HEK293 (cell line): Measurements from ENCODE around the gene PLCL2.
A peak's percentile ranks its signal among the peaks of the same experiment; 100 is the strongest.

ENCODE experiments used
- CTCF ChIA-PET: fragments of 350-600 bp; formaldehyde crosslinking; extraction: SDS; loops from one replicate; lab custom pipeline; 2021; ENCODE audit warnings: antibody characterized with exemption; lab: Yijun Ruan, JAX
- POLR2A ChIA-PET: fragments of 300-600 bp; formaldehyde crosslinking; extraction: SDS; loops from one replicate; lab custom pipeline; 2020; ENCODE audit warnings: antibody characterized with exemption, inconsistent platforms; lab: Yijun Ruan, JAX
- H3K27ac ChIP-seq: fragments of 200-500 bp; sonication (Bioruptor generic); 2 replicates; pipeline ENCODE4 v1.5.1; 2014; ENCODE audit warnings: low read depth, low read length, control low read depth, inconsistent platforms; ENCODE audit errors: extremely low read depth
- H3K36me3 ChIP-seq, 2 experiments: fragments of 200-500 bp in 1 of 2; sonication (Bioruptor generic) in 1 of 2; 1 replicate in 1 of 2; 2 replicates in 1 of 2; pipeline ENCODE4 v1.5.1; 2014 to 2017; ENCODE audit warnings: inconsistent platforms in 2 of 2, low read length in 2 of 2; ENCODE audit not compliant: control insufficient read depth in 2 of 2, insufficient read depth in 1 of 2
- H3K4me1 ChIP-seq: fragments of 200-500 bp; sonication (Bioruptor generic); 2 replicates; pipeline ENCODE4 v1.5.1; 2014; ENCODE audit warnings: mild to moderate bottlenecking, low read length, inconsistent platforms; ENCODE audit not compliant: control insufficient read depth, insufficient read depth
- H3K4me3 ChIP-seq: 2 replicates; pipeline ENCODE4 v1.5.1; 2011; ENCODE audit warnings: low read depth, mild to moderate bottlenecking, control low read depth, low read length, moderate library complexity
- H3K9me3 ChIP-seq: fragments of 200-500 bp; sonication (Bioruptor generic); 2 replicates; pipeline ENCODE4 v1.5.1; 2014; ENCODE audit warnings: low read depth, low read length, inconsistent platforms; ENCODE audit not compliant: control insufficient read depth, insufficient read depth
- IKZF3 ChIP-seq: fragments of 450-650 bp; IDR thresholded peaks from 2 replicates; pipeline ENCODE4 v1.5.0; 2018; ENCODE audit warnings: missing biosample characterization, mild to moderate bottlenecking, missing genetic modification characterization, moderate library complexity
- KLF1 ChIP-seq: fragments of 450-650 bp; formaldehyde crosslinking; IDR thresholded peaks from 2 replicates; pipeline ENCODE4 v1.5.1; 2016; ENCODE audit warnings: missing biosample characterization, missing genetic modification characterization
- PRDM1 ChIP-seq: fragments of 450-650 bp; formaldehyde crosslinking; IDR thresholded peaks from 2 replicates; pipeline ENCODE4; 2016; ENCODE audit warnings: missing biosample characterization, missing genetic modification characterization
- TCF7L2 ChIP-seq: IDR thresholded peaks from 2 replicates; pipeline ENCODE4 v1.6.1; 2011; ENCODE audit warnings: low read depth, mild to moderate bottlenecking, inconsistent platforms, low read length, moderate library complexity, borderline replicate concordance
- TRIM28 ChIP-seq: IDR thresholded peaks from 2 replicates; pipeline ENCODE4 v1.6.1; 2011; ENCODE audit warnings: low read length, control low read depth, borderline replicate concordance
- WT1 ChIP-seq: fragments of 450-650 bp; formaldehyde crosslinking; IDR thresholded peaks from 2 replicates; pipeline ENCODE4 v1.5.1; 2016; ENCODE audit warnings: missing biosample characterization, missing genetic modification characterization
- YY2 ChIP-seq: fragments of 450-650 bp; formaldehyde crosslinking; IDR thresholded peaks from 2 replicates; pipeline ENCODE4 v1.5.1; 2016; ENCODE audit warnings: missing biosample characterization, missing genetic modification characterization
- ZBTB1 ChIP-seq: fragments of 450-650 bp; formaldehyde crosslinking; IDR thresholded peaks from 2 replicates; pipeline ENCODE4 v1.5.1; 2016; ENCODE audit warnings: missing biosample characterization, missing genetic modification characterization
- ZBTB8A ChIP-seq: fragments of 450-650 bp; formaldehyde crosslinking; IDR thresholded peaks from 2 replicates; pipeline ENCODE4 v1.5.1; 2016; ENCODE audit warnings: missing biosample characterization, missing genetic modification characterization
- ZFP3 ChIP-seq: fragments of 450-650 bp; formaldehyde crosslinking; IDR thresholded peaks from 2 replicates; pipeline ENCODE4 v1.5.1; 2016; ENCODE audit warnings: low read depth, missing biosample characterization, missing genetic modification characterization
- ZNF202 ChIP-seq: fragments of 450-650 bp; formaldehyde crosslinking; IDR thresholded peaks from 2 replicates; pipeline ENCODE4 v1.5.1; 2016; ENCODE audit warnings: missing biosample characterization, missing genetic modification characterization, borderline replicate concordance
- ZNF292 ChIP-seq: fragments of 450-650 bp; formaldehyde crosslinking; IDR thresholded peaks from 2 replicates; pipeline ENCODE4 v1.5.1; 2016; ENCODE audit warnings: low read depth, missing biosample characterization, missing genetic modification characterization, borderline replicate concordance
- ZNF529 ChIP-seq: fragments of 450-650 bp; formaldehyde crosslinking; IDR thresholded peaks from 2 replicates; pipeline ENCODE4 v1.5.1; 2017; ENCODE audit warnings: missing genetic modification characterization, missing biosample characterization; ENCODE audit not compliant: insufficient replicate concordance
- ZNF558 ChIP-seq: fragments of 450-650 bp; formaldehyde crosslinking; IDR thresholded peaks from 2 replicates; pipeline ENCODE4 v1.5.1; 2016; ENCODE audit warnings: missing biosample characterization, missing genetic modification characterization
- ZNF561 ChIP-seq: fragments of 450-650 bp; IDR thresholded peaks from 2 replicates; pipeline ENCODE4 v1.5.1; 2018; ENCODE audit warnings: missing biosample characterization, missing genetic modification characterization, borderline replicate concordance
- ZNF610 ChIP-seq: fragments of 450-650 bp; formaldehyde crosslinking; IDR thresholded peaks from 2 replicates; pipeline ENCODE4 v1.5.1; 2016; ENCODE audit warnings: missing biosample characterization, missing genetic modification characterization, borderline replicate concordance
- ZNF623 ChIP-seq: fragments of 450-650 bp; formaldehyde crosslinking; IDR thresholded peaks from 2 replicates; pipeline ENCODE4 v1.5.1; 2016; ENCODE audit warnings: missing biosample characterization, missing genetic modification characterization
- ZNF658 ChIP-seq: fragments of 450-650 bp; formaldehyde crosslinking; IDR thresholded peaks from 2 replicates; pipeline ENCODE4; 2016; ENCODE audit warnings: missing biosample characterization, missing genetic modification characterization
- ZNF747 ChIP-seq: fragments of 450-650 bp; formaldehyde crosslinking; IDR thresholded peaks from 2 replicates; pipeline ENCODE4 v1.5.1; 2016; ENCODE audit warnings: missing biosample characterization, missing genetic modification characterization
- ZNF791 ChIP-seq: fragments of 450-650 bp; formaldehyde crosslinking; IDR thresholded peaks from 2 replicates; pipeline ENCODE4 v1.5.1; 2016; ENCODE audit warnings: missing biosample characterization, missing genetic modification characterization
- TF ChIP-seq, protein P1 (sequence below): fragments of 450-650 bp; IDR thresholded peaks from 2 replicates; pipeline ENCODE4 v1.5.1; 2018; ENCODE audit warnings: missing biosample characterization, missing genetic modification characterization
- TF ChIP-seq, protein P2 (sequence below): fragments of 450-650 bp; formaldehyde crosslinking; IDR thresholded peaks from 2 replicates; pipeline ENCODE4 v1.5.1; 2016; ENCODE audit warnings: missing biosample characterization, missing genetic modification characterization
- TF ChIP-seq, protein P3 (sequence below): fragments of 450-650 bp; IDR thresholded peaks from 2 replicates; pipeline ENCODE4 v1.5.1; 2018; ENCODE audit warnings: missing biosample characterization, mild to moderate bottlenecking, missing genetic modification characterization
- TF ChIP-seq, protein P4 (sequence below): fragments of 450-650 bp; formaldehyde crosslinking; IDR thresholded peaks from 2 replicates; pipeline ENCODE4 v1.5.1; 2017; ENCODE audit warnings: missing biosample characterization, missing genetic modification characterization
- TF ChIP-seq, protein P5 (sequence below): fragments of 450-650 bp; formaldehyde crosslinking; IDR thresholded peaks from 2 replicates; pipeline ENCODE4 v1.5.1; 2017; ENCODE audit warnings: missing biosample characterization, missing genetic modification characterization
- TF ChIP-seq, protein P6 (sequence below): fragments of 450-650 bp; formaldehyde crosslinking; IDR thresholded peaks from 2 replicates; pipeline ENCODE4 v1.5.1; 2016; ENCODE audit warnings: missing biosample characterization, missing genetic modification characterization

PLCL2 gene

DNA sequence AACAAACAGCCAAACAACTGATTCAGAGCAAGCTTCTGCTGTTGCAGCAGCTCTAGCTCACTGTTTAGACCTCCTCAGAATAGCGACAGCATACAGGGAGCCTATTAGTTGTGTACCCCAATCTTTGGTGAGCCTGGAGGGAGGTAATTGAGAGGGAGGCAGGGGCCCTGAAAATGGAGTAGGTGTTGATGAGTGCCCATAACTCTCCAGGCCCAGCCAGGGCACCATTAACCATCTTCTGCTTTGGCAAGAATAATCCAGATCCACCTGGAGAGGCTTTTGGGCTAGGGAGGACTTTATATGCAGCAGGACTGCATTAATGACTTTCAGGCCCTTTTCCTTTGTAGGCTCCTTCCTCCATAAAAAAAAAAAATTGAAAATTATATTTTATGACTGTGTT lies 20.9 kb downstream of the PLCL2 start:
- H3K27ac ChIP-seq: no peak overlapping the region
- CTCF ChIA-PET: no interaction called here
- H3K4me3 ChIP-seq: no peak overlapping the region
- no peaks in the 10 kb centered on the region for H3K9me3 ChIP-seq
- H3K36me3 ChIP-seq: no peaks in the 10 kb centered on the region
- POLR2A ChIA-PET: no interaction called here
- TF ChIP-seq ZFP3 (tag by site-specific recombination) (no peak), ZNF529 (tag by site-specific recombination) (no peak), ZNF558 (tag by site-specific recombination) (no peak), ZNF292 (tag by site-specific recombination) (no peak), PRDM1 (tag by site-specific recombination) (no peak), ZBTB1 (tag by site-specific recombination) (no peak), ZNF791 (tag by site-specific recombination) (no peak), ZNF610 (tag by site-specific recombination) (no peak), ZNF202 (no peak), TCF7L2 (no peak), YY2 (tag by site-specific recombination) (no peak), TRIM28 (no peak), ZBTB8A (tag by site-specific recombination) (no peak)
- TF ChIP-seq, protein P1, sequence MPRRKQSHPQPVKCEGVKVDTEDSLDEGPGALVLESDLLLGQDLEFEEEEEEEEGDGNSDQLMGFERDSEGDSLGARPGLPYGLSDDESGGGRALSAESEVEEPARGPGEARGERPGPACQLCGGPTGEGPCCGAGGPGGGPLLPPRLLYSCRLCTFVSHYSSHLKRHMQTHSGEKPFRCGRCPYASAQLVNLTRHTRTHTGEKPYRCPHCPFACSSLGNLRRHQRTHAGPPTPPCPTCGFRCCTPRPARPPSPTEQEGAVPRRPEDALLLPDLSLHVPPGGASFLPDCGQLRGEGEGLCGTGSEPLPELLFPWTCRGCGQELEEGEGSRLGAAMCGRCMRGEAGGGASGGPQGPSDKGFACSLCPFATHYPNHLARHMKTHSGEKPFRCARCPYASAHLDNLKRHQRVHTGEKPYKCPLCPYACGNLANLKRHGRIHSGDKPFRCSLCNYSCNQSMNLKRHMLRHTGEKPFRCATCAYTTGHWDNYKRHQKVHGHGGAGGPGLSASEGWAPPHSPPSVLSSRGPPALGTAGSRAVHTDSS: no peak
- TF ChIP-seq, protein P2, sequence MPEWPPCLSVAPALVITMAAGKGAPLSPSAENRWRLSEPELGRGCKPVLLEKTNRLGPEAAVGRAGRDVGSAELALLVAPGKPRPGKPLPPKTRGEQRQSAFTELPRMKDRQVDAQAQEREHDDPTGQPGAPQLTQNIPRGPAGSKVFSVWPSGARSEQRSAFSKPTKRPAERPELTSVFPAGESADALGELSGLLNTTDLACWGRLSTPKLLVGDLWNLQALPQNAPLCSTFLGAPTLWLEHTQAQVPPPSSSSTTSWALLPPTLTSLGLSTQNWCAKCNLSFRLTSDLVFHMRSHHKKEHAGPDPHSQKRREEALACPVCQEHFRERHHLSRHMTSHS: no peak
- TF ChIP-seq, protein P3, sequence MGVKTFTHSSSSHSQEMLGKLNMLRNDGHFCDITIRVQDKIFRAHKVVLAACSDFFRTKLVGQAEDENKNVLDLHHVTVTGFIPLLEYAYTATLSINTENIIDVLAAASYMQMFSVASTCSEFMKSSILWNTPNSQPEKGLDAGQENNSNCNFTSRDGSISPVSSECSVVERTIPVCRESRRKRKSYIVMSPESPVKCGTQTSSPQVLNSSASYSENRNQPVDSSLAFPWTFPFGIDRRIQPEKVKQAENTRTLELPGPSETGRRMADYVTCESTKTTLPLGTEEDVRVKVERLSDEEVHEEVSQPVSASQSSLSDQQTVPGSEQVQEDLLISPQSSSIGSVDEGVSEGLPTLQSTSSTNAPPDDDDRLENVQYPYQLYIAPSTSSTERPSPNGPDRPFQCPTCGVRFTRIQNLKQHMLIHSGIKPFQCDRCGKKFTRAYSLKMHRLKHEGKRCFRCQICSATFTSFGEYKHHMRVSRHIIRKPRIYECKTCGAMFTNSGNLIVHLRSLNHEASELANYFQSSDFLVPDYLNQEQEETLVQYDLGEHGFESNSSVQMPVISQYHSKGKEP (tag by site-specific recombination): no peak
- peaks cover 24% of the 10 kb centered on the region for H3K4me1 ChIP-seq

DNA sequence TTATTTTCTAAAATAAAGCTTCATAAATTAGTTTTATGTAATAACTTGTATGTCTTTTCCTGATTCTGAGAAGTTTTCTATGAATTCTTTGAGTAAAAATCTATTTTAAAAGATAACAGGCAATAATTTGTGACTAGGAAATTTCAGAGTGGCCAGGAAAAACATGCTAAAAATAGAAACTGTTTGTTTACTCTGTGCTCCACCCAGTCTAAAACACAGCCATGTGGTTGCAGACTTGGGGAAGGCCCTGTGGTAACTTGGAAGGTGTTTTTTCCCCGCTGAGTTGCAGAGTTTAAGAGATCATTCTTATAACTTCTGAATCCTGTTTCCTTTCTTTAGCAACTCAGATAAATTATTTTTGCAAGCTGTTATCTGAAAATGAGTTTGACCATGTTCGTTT lies 21.9 kb downstream of the PLCL2 start:
- Histone ChIP-seq H3K9me3 (no peaks in the 10 kb centered on the region), H3K27ac (peak overlapping the region; percentile 21; the same call in 1 of the 2 replicates), H3K4me1 (peaks cover 24% of the 10 kb centered on the region), H3K4me3 (no peak overlapping the region), H3K36me3 (no peaks in the 10 kb centered on the region)
- ChIA-PET POLR2A (no interaction called here), CTCF (interaction anchor here (0.9 kb wide), 1 partner anchor 20 kb away, joined by 4 read pairs; no protein-coding TSS in a partner anchor)
- TF ChIP-seq, protein P4, sequence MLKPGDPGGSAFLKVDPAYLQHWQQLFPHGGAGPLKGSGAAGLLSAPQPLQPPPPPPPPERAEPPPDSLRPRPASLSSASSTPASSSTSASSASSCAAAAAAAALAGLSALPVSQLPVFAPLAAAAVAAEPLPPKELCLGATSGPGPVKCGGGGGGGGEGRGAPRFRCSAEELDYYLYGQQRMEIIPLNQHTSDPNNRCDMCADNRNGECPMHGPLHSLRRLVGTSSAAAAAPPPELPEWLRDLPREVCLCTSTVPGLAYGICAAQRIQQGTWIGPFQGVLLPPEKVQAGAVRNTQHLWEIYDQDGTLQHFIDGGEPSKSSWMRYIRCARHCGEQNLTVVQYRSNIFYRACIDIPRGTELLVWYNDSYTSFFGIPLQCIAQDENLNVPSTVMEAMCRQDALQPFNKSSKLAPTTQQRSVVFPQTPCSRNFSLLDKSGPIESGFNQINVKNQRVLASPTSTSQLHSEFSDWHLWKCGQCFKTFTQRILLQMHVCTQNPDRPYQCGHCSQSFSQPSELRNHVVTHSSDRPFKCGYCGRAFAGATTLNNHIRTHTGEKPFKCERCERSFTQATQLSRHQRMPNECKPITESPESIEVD (tag by site-specific recombination): peak; percentile 93
- TF ChIP-seq, protein P5, sequence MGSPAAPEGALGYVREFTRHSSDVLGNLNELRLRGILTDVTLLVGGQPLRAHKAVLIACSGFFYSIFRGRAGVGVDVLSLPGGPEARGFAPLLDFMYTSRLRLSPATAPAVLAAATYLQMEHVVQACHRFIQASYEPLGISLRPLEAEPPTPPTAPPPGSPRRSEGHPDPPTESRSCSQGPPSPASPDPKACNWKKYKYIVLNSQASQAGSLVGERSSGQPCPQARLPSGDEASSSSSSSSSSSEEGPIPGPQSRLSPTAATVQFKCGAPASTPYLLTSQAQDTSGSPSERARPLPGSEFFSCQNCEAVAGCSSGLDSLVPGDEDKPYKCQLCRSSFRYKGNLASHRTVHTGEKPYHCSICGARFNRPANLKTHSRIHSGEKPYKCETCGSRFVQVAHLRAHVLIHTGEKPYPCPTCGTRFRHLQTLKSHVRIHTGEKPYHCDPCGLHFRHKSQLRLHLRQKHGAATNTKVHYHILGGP (tag by site-specific recombination): peak; percentile 94
- no peak for TF ChIP-seq ZNF747 (tag by site-specific recombination)
- TF ChIP-seq ZFP3 (tag by site-specific recombination): no peak
- peak; percentile 71 for TF ChIP-seq ZNF623
- TF ChIP-seq, protein P6, sequence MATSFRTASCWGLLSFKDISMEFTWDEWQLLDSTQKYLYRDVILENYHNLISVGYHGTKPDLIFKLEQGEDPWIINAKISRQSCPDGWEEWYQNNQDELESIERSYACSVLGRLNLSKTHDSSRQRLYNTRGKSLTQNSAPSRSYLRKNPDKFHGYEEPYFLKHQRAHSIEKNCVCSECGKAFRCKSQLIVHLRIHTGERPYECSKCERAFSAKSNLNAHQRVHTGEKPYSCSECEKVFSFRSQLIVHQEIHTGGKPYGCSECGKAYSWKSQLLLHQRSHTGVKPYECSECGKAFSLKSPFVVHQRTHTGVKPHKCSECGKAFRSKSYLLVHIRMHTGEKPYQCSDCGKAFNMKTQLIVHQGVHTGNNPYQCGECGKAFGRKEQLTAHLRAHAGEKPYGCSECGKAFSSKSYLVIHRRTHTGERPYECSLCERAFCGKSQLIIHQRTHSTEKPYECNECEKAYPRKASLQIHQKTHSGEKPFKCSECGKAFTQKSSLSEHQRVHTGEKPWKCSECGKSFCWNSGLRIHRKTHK (tag by site-specific recombination): no peak
- TF ChIP-seq ZNF658 (tag by site-specific recombination): no peak
- TF ChIP-seq, protein P3 (tag by site-specific recombination): peak; percentile 46; the same call in 1 of the 2 replicates
- peak; percentile 23; the same call in 1 of the 2 replicates for TF ChIP-seq WT1 (tag by site-specific recombination)
- peak; percentile 42; the same call in 1 of the 2 replicates for TF ChIP-seq KLF1 (tag by site-specific recombination)
- 0 out of 2 replicates have a peak, but pooled peaks have one; percentile 31 for TF ChIP-seq ZNF561
- TF ChIP-seq IKZF3: peak; percentile 24; the same call in 1 of the 2 replicates
